Stimulated activated CD4-positive, alpha-beta T cell treated with anti-CD3 and anti-CD28 coated beads, Interleukin-1b, Interleukin-23, amount 100 ng/mL, for 1 hour (primary cell): ENCODE data around the gene ZIC3.
"Not testable (repeated sequence)": the region's sequence is repeated elsewhere in the genome, so short reads cannot be mapped to it uniquely, and the experiment has no call there.

Experiments
- DNase-seq, 2 donors: peaks; one replicate each; pipeline ENCODE4 v3.0.0-alpha.2; 2020; ENCODE audit warnings: low read depth in 2 of 2

The ZIC3 gene

GRCh38 chrX:137565921-137566745, at the start of gene ZIC3:
Gene ZIC3 (plus strand): TSS chrX:137566127. CDS start chrX:137566692, 565 bp downstream.
- DNase-seq, result no peak

GRCh38 chrX:137519459-137519858, 46.5 kb upstream of the ZIC3 start:
- no peak for DNase-seq

GRCh38 chrX:137545711-137546651, 19.9 kb upstream of the ZIC3 start:
- DNase-seq, result no peak

- no peak for DNase-seq
Observed at GRCh38 chrX:137547291-137547690, 18.6 kb upstream of the ZIC3 start.

GRCh38 chrX:137548261-137548660, 17.7 kb upstream of the ZIC3 start:
- DNase-seq, result no peak

GRCh38 chrX:137549073-137549472, 16.9 kb upstream of the ZIC3 start:
- DNase-seq, result no peak

GRCh38 chrX:137549851-137550664, 15.9 kb upstream of the ZIC3 start:
- no peak for DNase-seq

GRCh38 chrX:137550665-137551261, 15.2 kb upstream of the ZIC3 start:
- DNase-seq, result no peak

GRCh38 chrX:137552098-137552497, 13.8 kb upstream of the ZIC3 start:
- not testable (repeated sequence) for DNase-seq

- DNase-seq, result no peak
Observed at GRCh38 chrX:137562096-137562495, 3.8 kb upstream of the ZIC3 start.

- DNase-seq, result no peak
Observed at GRCh38 chrX:137563681-137564651, 2.0 kb upstream of the ZIC3 start.

- no peak for DNase-seq
Observed at GRCh38 chrX:137565318-137565904, 516 bp upstream of the ZIC3 start.

- no peak for DNase-seq
Observed at GRCh38 chrX:137566746-137567679, 1.1 kb downstream of the ZIC3 start.

GRCh38 chrX:137567682-137568232, 1.8 kb downstream of the ZIC3 start:
- DNase-seq, result no peak

- DNase-seq, result no peak
Observed at GRCh38 chrX:137568741-137569469, 3.0 kb downstream of the ZIC3 start.

- no peak for DNase-seq
Observed at GRCh38 chrX:137569470-137569891, 3.6 kb downstream of the ZIC3 start.

- no peak for DNase-seq
Observed at GRCh38 chrX:137573324-137574101, 7.6 kb downstream of the ZIC3 start.
